Neural progenitor cell (in vitro differentiated cells): ENCODE results near the gene RASL11B. TPM values are rescaled to one million over a fixed set of nuclear protein-coding genes. Genes with fewer than 3 reads are reported as not detected.

ENCODE experiments used
- DNase-seq: peaks from one replicate; pipeline ENCODE4 v3.0.0-alpha.2; 2016; ENCODE audit warnings: low spot score
- H2AFZ ChIP-seq: fragments of 200-600 bp; sonication (generic); replicated peaks from 2 replicates; pipeline ENCODE4 v1.6.1; 2016; ENCODE audit warnings: antibody characterized with exemption
- H3F3A ChIP-seq: fragments of 200-600 bp; sonication (generic); 2 replicates; pipeline ENCODE4 v1.6.1; 2016; ENCODE audit warnings: antibody characterized with exemption, low read depth
- H3K27ac ChIP-seq: fragments of 200-600 bp; sonication (generic); 2 replicates; pipeline ENCODE4 v1.5.1; 2016; ENCODE audit warnings: mild to moderate bottlenecking
- H3K27me3 ChIP-seq: fragments of 200-600 bp; sonication (generic); 2 replicates; pipeline ENCODE4 v1.6.1; 2016; ENCODE audit warnings: mild to moderate bottlenecking, moderate library complexity
- H3K36me3 ChIP-seq: fragments of 200-600 bp; sonication (generic); 2 replicates; pipeline ENCODE4 v1.5.1; 2016
- H3K4me1 ChIP-seq: fragments of 200-600 bp; sonication (generic); 2 replicates; pipeline ENCODE4 v1.6.1; 2016; ENCODE audit warnings: mixed run types
- H3K4me2 ChIP-seq: fragments of 200-600 bp; sonication (generic); 2 replicates; pipeline ENCODE4 v1.6.1; 2016
- H3K4me3 ChIP-seq: fragments of 200-600 bp; sonication (generic); 2 replicates; pipeline ENCODE4 v1.5.1; 2016
- H3K79me2 ChIP-seq: fragments of 200-600 bp; sonication (generic); 2 replicates; pipeline ENCODE4 v1.6.1; 2016; ENCODE audit warnings: low read depth
- H3K9ac ChIP-seq: fragments of 200-600 bp; sonication (generic); 2 replicates; pipeline ENCODE4 v1.6.1; 2016
- H3K9me3 ChIP-seq: fragments of 200-600 bp; sonication (generic); 2 replicates; pipeline ENCODE4 v1.5.1; 2016; ENCODE audit warnings: low read depth
- H4K20me1 ChIP-seq: fragments of 200-600 bp; sonication (generic); 2 replicates; pipeline ENCODE4 v1.6.1; 2016; ENCODE audit warnings: low read depth
- H3K27ac Mint-ChIP-seq: 3 replicates; pipeline ENCODE4 v1.8.0; 2021; ENCODE audit warnings: mixed read lengths
- H3K27me3 Mint-ChIP-seq: 2 replicates; pipeline ENCODE4 v1.8.0; 2022; ENCODE audit warnings: low read depth, mild to moderate bottlenecking, inconsistent platforms, moderate library complexity, mixed read lengths; ENCODE audit not compliant: insufficient read depth
- H3K36me3 Mint-ChIP-seq: 3 replicates; pipeline ENCODE4 v1.8.0; 2021; ENCODE audit warnings: mixed read lengths
- H3K4me1 Mint-ChIP-seq: 3 replicates; pipeline ENCODE4 v1.8.0; 2021; ENCODE audit warnings: mixed read lengths
- H3K4me3 Mint-ChIP-seq: 3 replicates; pipeline ENCODE4 v1.8.0; 2021; ENCODE audit warnings: mild to moderate bottlenecking, moderate library complexity, mixed read lengths
- H3K9me3 Mint-ChIP-seq: 3 replicates; pipeline ENCODE4 v1.8.0; 2020; ENCODE audit warnings: mixed read lengths
- EZH2 ChIP-seq: fragments of 200-600 bp; sonication (generic); IDR thresholded peaks from 2 replicates; pipeline ENCODE4 v1.6.1; 2017; ENCODE audit warnings: antibody characterized with exemption, mild to moderate bottlenecking, moderate library complexity
- EZH2phosphoT487 ChIP-seq: fragments of 200-600 bp; sonication (generic); IDR thresholded peaks from 2 replicates; pipeline ENCODE4 v1.6.1; 2017; ENCODE audit warnings: antibody characterized with exemption
- total RNA-seq: library from RNA; depleted of rRNA; stranded (reverse); fragments of >200 nt; gene quantifications from 2 replicates; pipeline ENCODE4 v1.2.3, GENCODE V29; 2015; ENCODE audit warnings: low replicate concordance
- TF ChIP-seq, protein P1 (sequence below): fragments of 200-600 bp; sonication (generic); IDR thresholded peaks from 2 replicates; pipeline ENCODE4 v1.5.1; 2017; ENCODE audit warnings: antibody characterized with exemption, mild to moderate bottlenecking

Gene RASL11B
- total RNA-seq, 1 donor from 2014 or later: 10.1 TPM

DNA sequence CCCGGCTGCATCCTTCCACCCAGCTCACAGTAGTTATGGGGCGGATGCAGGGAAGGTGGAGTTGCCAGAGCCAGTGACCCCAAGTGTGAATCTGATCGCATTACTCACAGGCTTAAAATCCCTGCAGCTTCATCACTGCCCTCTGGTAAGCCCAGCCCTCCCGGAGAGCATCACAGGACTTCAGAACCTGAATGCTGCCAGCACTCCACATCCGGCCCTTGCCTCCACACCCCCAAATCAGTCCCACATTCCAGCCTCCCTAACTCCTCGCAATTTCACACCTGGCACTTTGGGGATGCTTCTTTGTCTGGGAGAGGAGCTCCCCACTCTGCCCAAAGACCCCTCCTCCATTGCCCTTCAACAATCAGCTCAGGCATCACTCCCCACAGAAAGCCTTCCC lies 15.6 kb downstream of the RASL11B start:
- peaks cover 8% of the 10 kb centered on the region for H3K27me3 Mint-ChIP-seq
- H3K9me3 Mint-ChIP-seq: peaks cover 2% of the 10 kb centered on the region
- no peaks in the 10 kb centered on the region for H3K36me3 ChIP-seq
- peaks cover 3% of the 10 kb centered on the region for H3F3A ChIP-seq
- peaks cover 27% of the 10 kb centered on the region for H3K4me1 ChIP-seq
- TF ChIP-seq, protein P1, sequence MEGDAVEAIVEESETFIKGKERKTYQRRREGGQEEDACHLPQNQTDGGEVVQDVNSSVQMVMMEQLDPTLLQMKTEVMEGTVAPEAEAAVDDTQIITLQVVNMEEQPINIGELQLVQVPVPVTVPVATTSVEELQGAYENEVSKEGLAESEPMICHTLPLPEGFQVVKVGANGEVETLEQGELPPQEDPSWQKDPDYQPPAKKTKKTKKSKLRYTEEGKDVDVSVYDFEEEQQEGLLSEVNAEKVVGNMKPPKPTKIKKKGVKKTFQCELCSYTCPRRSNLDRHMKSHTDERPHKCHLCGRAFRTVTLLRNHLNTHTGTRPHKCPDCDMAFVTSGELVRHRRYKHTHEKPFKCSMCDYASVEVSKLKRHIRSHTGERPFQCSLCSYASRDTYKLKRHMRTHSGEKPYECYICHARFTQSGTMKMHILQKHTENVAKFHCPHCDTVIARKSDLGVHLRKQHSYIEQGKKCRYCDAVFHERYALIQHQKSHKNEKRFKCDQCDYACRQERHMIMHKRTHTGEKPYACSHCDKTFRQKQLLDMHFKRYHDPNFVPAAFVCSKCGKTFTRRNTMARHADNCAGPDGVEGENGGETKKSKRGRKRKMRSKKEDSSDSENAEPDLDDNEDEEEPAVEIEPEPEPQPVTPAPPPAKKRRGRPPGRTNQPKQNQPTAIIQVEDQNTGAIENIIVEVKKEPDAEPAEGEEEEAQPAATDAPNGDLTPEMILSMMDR: no peak
- no peak for TF ChIP-seq EZH2
- TF ChIP-seq EZH2phosphoT487: no peak
- H3K4me3 ChIP-seq: no peak overlapping the region
- H3K27ac ChIP-seq: no peak overlapping the region
- H4K20me1 ChIP-seq: peaks cover 4% of the 10 kb centered on the region
- no peaks in the 10 kb centered on the region for H3K9me3 ChIP-seq
- peaks cover 3% of the 10 kb centered on the region for H3K27me3 ChIP-seq
- H2AFZ ChIP-seq: no peak overlapping the region
- H3K79me2 ChIP-seq: no peaks in the 10 kb centered on the region
- H3K9ac ChIP-seq: no peak overlapping the region
- peak overlapping the region; percentile 19 for H3K4me2 ChIP-seq
- peak overlapping the region; percentile 34 for H3K27ac Mint-ChIP-seq
- H3K4me1 Mint-ChIP-seq: peaks cover 53% of the 10 kb centered on the region
- peaks cover 2% of the 10 kb centered on the region for H3K36me3 Mint-ChIP-seq
- H3K4me3 Mint-ChIP-seq: no peak overlapping the region
- peak; percentile 52 for DNase-seq

DNA sequence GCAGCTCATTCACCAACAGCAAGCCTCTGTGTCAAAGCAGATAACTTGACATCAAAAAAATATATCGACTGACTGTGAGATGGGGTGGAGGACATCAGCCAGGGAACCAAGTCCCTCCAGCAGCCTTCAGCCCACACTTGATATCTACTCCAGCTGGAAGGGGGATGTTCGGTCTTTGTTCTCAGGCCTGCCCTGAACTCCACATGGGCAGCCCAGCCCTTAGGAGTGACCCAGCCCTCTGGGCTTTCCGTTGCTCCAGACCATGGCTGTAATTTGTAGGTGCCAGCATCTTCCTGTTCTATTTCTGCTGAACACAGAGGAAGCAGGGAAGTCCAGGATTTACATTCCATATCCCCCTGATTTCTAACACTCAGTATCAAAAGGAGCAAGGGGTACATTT lies 17.4 kb downstream of the RASL11B start:
- Histone ChIP-seq H3K9ac (no peak overlapping the region), H3K4me1 (peaks cover 24% of the 10 kb centered on the region), H3K79me2 (no peaks in the 10 kb centered on the region), H3K9me3 (no peaks in the 10 kb centered on the region), H3K27ac (no peak overlapping the region), H3K27me3 (peaks cover 3% of the 10 kb centered on the region), H3K36me3 (no peaks in the 10 kb centered on the region), H3F3A (peaks cover 6% of the 10 kb centered on the region), H3K4me2 (no peak overlapping the region), H2AFZ (no peak overlapping the region), H3K4me3 (no peak overlapping the region), H4K20me1 (no peaks in the 10 kb centered on the region)
- H3K27ac Mint-ChIP-seq: no peak overlapping the region
- no peak overlapping the region for H3K4me3 Mint-ChIP-seq
- H3K9me3 Mint-ChIP-seq: peaks cover 2% of the 10 kb centered on the region
- TF ChIP-seq EZH2phosphoT487 (no peak), EZH2 (no peak)
- TF ChIP-seq, protein P1: no peak
- DNase-seq: no peak
- peaks cover 10% of the 10 kb centered on the region for H3K27me3 Mint-ChIP-seq
- peaks cover 56% of the 10 kb centered on the region for H3K4me1 Mint-ChIP-seq
- H3K36me3 Mint-ChIP-seq: peaks cover 2% of the 10 kb centered on the region

DNA sequence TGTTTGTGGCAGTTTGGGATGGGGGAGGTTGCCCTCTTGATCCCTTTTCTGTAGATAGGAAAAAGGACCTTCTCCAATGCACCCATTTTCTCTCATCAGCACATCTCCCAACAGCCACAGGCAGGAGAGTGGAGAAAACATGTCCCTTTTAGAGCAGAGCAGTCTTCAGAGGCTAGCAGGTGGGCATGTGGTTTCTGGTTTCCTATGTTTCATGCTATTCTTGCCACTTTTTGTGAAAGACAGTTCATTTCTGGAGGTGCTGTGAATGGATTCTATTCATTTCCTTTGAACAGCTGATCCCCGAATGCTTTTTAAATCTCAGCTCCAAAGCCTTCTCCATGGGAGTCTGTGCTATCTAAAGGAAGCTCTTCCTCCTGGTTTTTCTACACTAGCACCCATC lies 18.9 kb downstream of the RASL11B start:
- Histone ChIP-seq H3K36me3 (no peaks in the 10 kb centered on the region), H3K4me1 (peaks cover 24% of the 10 kb centered on the region), H3K9me3 (no peaks in the 10 kb centered on the region), H3K27ac (no peak overlapping the region), H3K9ac (no peak overlapping the region), H3K4me2 (no peak overlapping the region), H3K27me3 (peaks cover 3% of the 10 kb centered on the region), H3F3A (peaks cover 6% of the 10 kb centered on the region), H3K4me3 (no peak overlapping the region), H4K20me1 (no peaks in the 10 kb centered on the region), H3K79me2 (no peaks in the 10 kb centered on the region), H2AFZ (no peak overlapping the region)
- H3K4me3 Mint-ChIP-seq: no peak overlapping the region
- peaks cover 62% of the 10 kb centered on the region for H3K4me1 Mint-ChIP-seq
- peaks cover 2% of the 10 kb centered on the region for H3K36me3 Mint-ChIP-seq
- TF ChIP-seq, protein P1: no peak
- no peak for TF ChIP-seq EZH2
- TF ChIP-seq EZH2phosphoT487: no peak
- peaks cover 6% of the 10 kb centered on the region for H3K27me3 Mint-ChIP-seq
- no peak for DNase-seq
- H3K27ac Mint-ChIP-seq: no peak overlapping the region
- peaks cover 2% of the 10 kb centered on the region for H3K9me3 Mint-ChIP-seq
